ENCODE measurements around the gene NLGN2. TPM values are rescaled to one million over a fixed set of nuclear protein-coding genes. Genes with fewer than 3 reads are reported as not detected.

Gene NLGN2
- total RNA-seq, 1 experiment from 2014 or later, result 36.9 TPM

- Histone ChIP-seq H3K27me3 (replicated peaks; ENCODE audit: insufficient read depth, low read depth, low read length, poor library complexity) (no peaks in the 10 kb centered on the region), H3K9me3 (ENCODE audit: low read depth, low read length, poor library complexity, severe bottlenecking) (no peaks in the 10 kb centered on the region), H3K4me1 (ENCODE audit: insufficient read depth, low read length, poor library complexity, severe bottlenecking) (peaks cover 6% of the 10 kb centered on the region), H3K27ac (ENCODE audit: low read depth, low read length, poor library complexity, severe bottlenecking) (no peak overlapping the region), H3K4me3 (ENCODE audit: low read depth, low read length, poor library complexity, severe bottlenecking) (no peak overlapping the region), H3K36me3 (ENCODE audit: insufficient read depth, low read length, poor library complexity, severe bottlenecking) (peaks cover 17% of the 10 kb centered on the region)
- intact Hi-C loops (cut with micrococcal nuclease; ENCODE audit: unreplicated experiment), result no loop called here
- CTCF ChIA-PET, result no interaction called here
- no peak for DNase-seq (ENCODE audit: low spot score)
- no TSS peak for BruUV-seq (replicated peaks)
- no peak for TF ChIP-seq CTCF (conservative IDR thresholded peaks at IDR 0.05; ENCODE audit: low read depth, low read length)
- no peak for TF ChIP-seq EZH2 (IDR thresholded peaks at IDR 0.05; ENCODE audit: borderline replicate concordance, low read depth, low read length, poor library complexity, severe bottlenecking)
- POLR2A ChIA-PET (ENCODE audit: low non-redundant PET), result no interaction called here
Measured at GRCh38 chr17:7410634-7411426, 3.2 kb downstream of the NLGN2 start.

GRCh38 chr17:7411427-7411750 lies 3.7 kb downstream of the NLGN2 start:
- peaks cover under 1% of the 10 kb centered on the region for H3K4me1 ChIP-seq (ENCODE audit: insufficient read depth, low read length, poor library complexity, severe bottlenecking)
- H3K27me3 ChIP-seq (replicated peaks; ENCODE audit: insufficient read depth, low read depth, low read length, poor library complexity), result no peaks in the 10 kb centered on the region
- ChIA-PET POLR2A (ENCODE audit: low non-redundant PET) (no interaction called here), CTCF (no interaction called here)
- intact Hi-C loops (cut with micrococcal nuclease; ENCODE audit: unreplicated experiment), result no loop called here
- H3K4me3 ChIP-seq (ENCODE audit: low read depth, low read length, poor library complexity, severe bottlenecking), result no peak overlapping the region
- H3K27ac ChIP-seq (ENCODE audit: low read depth, low read length, poor library complexity, severe bottlenecking), result no peak overlapping the region
- TF ChIP-seq EZH2 (IDR thresholded peaks at IDR 0.05; ENCODE audit: borderline replicate concordance, low read depth, low read length, poor library complexity, severe bottlenecking) (no peak), CTCF (conservative IDR thresholded peaks at IDR 0.05; ENCODE audit: low read depth, low read length) (no peak)
- H3K36me3 ChIP-seq (ENCODE audit: insufficient read depth, low read length, poor library complexity, severe bottlenecking), result peaks cover 17% of the 10 kb centered on the region
- no peak for DNase-seq (ENCODE audit: low spot score)
- BruUV-seq (replicated peaks), result no TSS peak
- no peaks in the 10 kb centered on the region for H3K9me3 ChIP-seq (ENCODE audit: low read depth, low read length, poor library complexity, severe bottlenecking)

- Histone ChIP-seq H3K27ac (ENCODE audit: low read depth, low read length, poor library complexity, severe bottlenecking) (no peak overlapping the region), H3K4me3 (ENCODE audit: low read depth, low read length, poor library complexity, severe bottlenecking) (no peak overlapping the region), H3K36me3 (ENCODE audit: insufficient read depth, low read length, poor library complexity, severe bottlenecking) (peaks cover 17% of the 10 kb centered on the region), H3K4me1 (ENCODE audit: insufficient read depth, low read length, poor library complexity, severe bottlenecking) (no peaks in the 10 kb centered on the region), H3K27me3 (replicated peaks; ENCODE audit: insufficient read depth, low read depth, low read length, poor library complexity) (no peaks in the 10 kb centered on the region), H3K9me3 (ENCODE audit: low read depth, low read length, poor library complexity, severe bottlenecking) (no peaks in the 10 kb centered on the region)
- no peak for DNase-seq (ENCODE audit: low spot score)
- intact Hi-C loops (cut with micrococcal nuclease; ENCODE audit: unreplicated experiment), result no loop called here
- BruUV-seq (replicated peaks), result no TSS peak
- POLR2A ChIA-PET (ENCODE audit: low non-redundant PET), result no interaction called here
- CTCF ChIA-PET, result no interaction called here
- TF ChIP-seq EZH2 (IDR thresholded peaks at IDR 0.05; ENCODE audit: borderline replicate concordance, low read depth, low read length, poor library complexity, severe bottlenecking) (no peak), CTCF (conservative IDR thresholded peaks at IDR 0.05; ENCODE audit: low read depth, low read length) (no peak)
Measured at GRCh38 chr17:7413346-7413985, 5.8 kb downstream of the NLGN2 start.
